K562 (cell line): Measurements from ENCODE around the gene METTL23. TPM values are rescaled to one million over a fixed set of nuclear protein-coding genes. Genes with fewer than 3 reads are reported as not detected.

Experiments
- CC2D1A ChIP-seq: fragments of 450-650 bp; IDR thresholded peaks from 2 replicates; pipeline ENCODE4 v1.6.1; 2017; ENCODE audit warnings: mild to moderate bottlenecking
- CHD1 ChIP-seq: fragments of 200-600 bp; sonication (generic); IDR thresholded peaks from one replicate; pipeline ENCODE4 v1.6.1; 2012; ENCODE audit warnings: mild to moderate bottlenecking, moderate library complexity, low read length, inconsistent platforms
- ELF4 ChIP-seq: fragments of 450-650 bp; formaldehyde crosslinking; IDR thresholded peaks from 2 replicates; pipeline ENCODE4 v1.4.0; 2022; ENCODE audit warnings: missing genetic modification characterization
- MCM3 ChIP-seq: fragments of 450-650 bp; IDR thresholded peaks from 2 replicates; pipeline ENCODE4 v1.6.1; 2016
- MTF1 ChIP-seq: fragments of 250-450 bp; sonication (Bioruptor Pico); IDR thresholded peaks from 2 replicates; pipeline ENCODE4 v1.9.0; 2021; ENCODE audit warnings: moderate library complexity, mild to moderate bottlenecking, inconsistent platforms, borderline replicate concordance
- SAP30 ChIP-seq: fragments of 200-600 bp; sonication (generic); IDR thresholded peaks from 2 replicates; pipeline ENCODE4 v1.6.1; 2012; ENCODE audit warnings: borderline replicate concordance, low read depth, mild to moderate bottlenecking, moderate library complexity, low read length, control low read depth, inconsistent platforms; ENCODE audit not compliant: insufficient read depth, poor library complexity, severe bottlenecking
- SMARCB1 ChIP-seq: IDR thresholded peaks from 2 replicates; pipeline ENCODE4 v1.6.1; 2011; ENCODE audit warnings: improper control_type of control experiment, low read depth; ENCODE audit not compliant: insufficient read length
- SREBF2 ChIP-seq: sonication (generic); formaldehyde crosslinking; IDR thresholded peaks from 2 replicates; pipeline ENCODE4 v1.4.0; 2020; ENCODE audit warnings: mild to moderate bottlenecking, missing genetic modification reagents
- SRSF3 ChIP-seq: fragments of 200-400 bp; formaldehyde crosslinking; IDR thresholded peaks from 2 replicates; pipeline ENCODE4 v1.6.1; 2016; ENCODE audit warnings: mild to moderate bottlenecking, low read length, moderate library complexity; ENCODE audit not compliant: insufficient read depth
- polyA plus RNA-seq, 8 experiments: library from polyadenylated mRNA; depleted of rRNA in 4 of 8; stranded (reverse) in 5 of 8; unstranded in 3 of 8; fragments of >200 nt; fragmentation: Nextera tagmentation in 2 of 8; fragmentation: Illumina TruSeq in 1 of 8; extraction: Ambion mirVana in 2 of 8; extraction: Trizol in 1 of 8; gene quantifications; 2 replicates each; pipeline versions ENCODE4 v1.2.1 to v1.2.3, GENCODE V29; 2011 to 2014; ENCODE audit warnings: inconsistent platforms in 1 of 8, missing spikeins in 1 of 8
- total RNA-seq, 7 experiments: library from RNA; depleted of rRNA in 6 of 7; stranded (reverse); fragments of >200 nt in 6 of 7; fragmentation: Illumina TruSeq in 2 of 7; extraction: Trizol in 2 of 7; gene quantifications; 2 replicates each; pipeline versions ENCODE4 v1.2.1 to v1.2.3, GENCODE V29; 2011 to 2021; ENCODE audit warnings: low replicate concordance in 1 of 7
- TF ChIP-seq, protein P1 (sequence below): fragments of 200-600 bp; sonication (generic); IDR thresholded peaks from one replicate; pipeline ENCODE4 v1.6.1; 2012; ENCODE audit warnings: mild to moderate bottlenecking, low read depth, low read length, inconsistent platforms
- TF ChIP-seq, protein P2 (sequence below), 2 experiments: fragments of 450-650 bp in 1 of 2; sonication (generic) in 1 of 2; formaldehyde crosslinking; conservative IDR thresholded peaks; 2 replicates each; pipeline versions ENCODE4 v1.4.0 to v1.8.1; 2020 to 2022; ENCODE audit warnings: mild to moderate bottlenecking in 1 of 2, missing genetic modification reagents in 1 of 2
- TF ChIP-seq, protein P3 (sequence below): fragments of 450-650 bp; IDR thresholded peaks from one replicate; pipeline ENCODE4 v1.6.1; 2018; ENCODE audit warnings: mild to moderate bottlenecking, moderate library complexity; ENCODE audit not compliant: partially characterized antibody

The METTL23 gene
- total and polyA plus RNA-seq, 9 of the 15 experiments (the other 6 are each of a cell fraction or from before 2014, with no cell fraction given) = 29.4 to 67.3 (median 41.6) TPM

DNA sequence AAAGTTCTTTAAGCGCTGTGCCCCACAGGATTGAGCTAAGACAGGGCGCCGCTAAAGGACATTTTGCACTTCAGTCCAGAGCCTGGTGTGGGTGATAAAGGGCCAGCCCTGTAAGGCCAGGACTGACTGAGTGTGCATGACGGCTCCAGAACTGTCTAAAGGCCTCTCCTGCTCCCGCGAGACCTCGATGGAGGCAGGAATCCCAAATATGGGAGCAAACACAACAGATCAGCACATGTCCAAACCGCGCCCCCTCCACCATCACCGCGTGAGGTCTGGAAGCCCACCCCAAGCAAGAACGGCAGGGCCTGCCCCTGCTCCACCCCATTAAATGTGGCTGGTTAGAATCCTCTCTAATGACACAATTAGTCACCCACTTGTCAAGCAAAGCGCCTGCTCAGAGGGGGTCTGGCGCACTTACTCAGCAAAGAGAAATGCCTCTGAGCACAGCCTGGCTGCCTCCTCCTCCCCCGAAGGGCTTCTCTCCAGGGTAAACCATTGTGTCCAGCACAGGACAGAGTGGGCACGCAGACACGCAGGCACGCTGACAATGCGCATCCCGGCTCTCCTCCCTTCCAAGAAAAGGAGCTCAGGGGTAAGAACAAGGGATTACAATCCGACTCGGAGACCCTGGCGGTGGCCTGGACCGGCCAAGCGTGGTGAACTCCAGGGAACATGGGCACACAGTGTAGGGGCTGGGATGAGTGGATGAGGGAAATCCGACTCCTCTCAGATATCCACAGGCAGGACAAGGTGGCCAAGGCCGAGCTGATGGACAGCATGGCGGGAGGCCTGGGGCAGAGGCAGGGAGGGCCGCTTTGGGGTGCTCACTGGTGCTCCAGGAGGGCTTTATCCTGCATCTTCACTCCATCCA, 17.3 kb upstream of the METTL23 start (continued):
- TF ChIP-seq, protein P1, sequence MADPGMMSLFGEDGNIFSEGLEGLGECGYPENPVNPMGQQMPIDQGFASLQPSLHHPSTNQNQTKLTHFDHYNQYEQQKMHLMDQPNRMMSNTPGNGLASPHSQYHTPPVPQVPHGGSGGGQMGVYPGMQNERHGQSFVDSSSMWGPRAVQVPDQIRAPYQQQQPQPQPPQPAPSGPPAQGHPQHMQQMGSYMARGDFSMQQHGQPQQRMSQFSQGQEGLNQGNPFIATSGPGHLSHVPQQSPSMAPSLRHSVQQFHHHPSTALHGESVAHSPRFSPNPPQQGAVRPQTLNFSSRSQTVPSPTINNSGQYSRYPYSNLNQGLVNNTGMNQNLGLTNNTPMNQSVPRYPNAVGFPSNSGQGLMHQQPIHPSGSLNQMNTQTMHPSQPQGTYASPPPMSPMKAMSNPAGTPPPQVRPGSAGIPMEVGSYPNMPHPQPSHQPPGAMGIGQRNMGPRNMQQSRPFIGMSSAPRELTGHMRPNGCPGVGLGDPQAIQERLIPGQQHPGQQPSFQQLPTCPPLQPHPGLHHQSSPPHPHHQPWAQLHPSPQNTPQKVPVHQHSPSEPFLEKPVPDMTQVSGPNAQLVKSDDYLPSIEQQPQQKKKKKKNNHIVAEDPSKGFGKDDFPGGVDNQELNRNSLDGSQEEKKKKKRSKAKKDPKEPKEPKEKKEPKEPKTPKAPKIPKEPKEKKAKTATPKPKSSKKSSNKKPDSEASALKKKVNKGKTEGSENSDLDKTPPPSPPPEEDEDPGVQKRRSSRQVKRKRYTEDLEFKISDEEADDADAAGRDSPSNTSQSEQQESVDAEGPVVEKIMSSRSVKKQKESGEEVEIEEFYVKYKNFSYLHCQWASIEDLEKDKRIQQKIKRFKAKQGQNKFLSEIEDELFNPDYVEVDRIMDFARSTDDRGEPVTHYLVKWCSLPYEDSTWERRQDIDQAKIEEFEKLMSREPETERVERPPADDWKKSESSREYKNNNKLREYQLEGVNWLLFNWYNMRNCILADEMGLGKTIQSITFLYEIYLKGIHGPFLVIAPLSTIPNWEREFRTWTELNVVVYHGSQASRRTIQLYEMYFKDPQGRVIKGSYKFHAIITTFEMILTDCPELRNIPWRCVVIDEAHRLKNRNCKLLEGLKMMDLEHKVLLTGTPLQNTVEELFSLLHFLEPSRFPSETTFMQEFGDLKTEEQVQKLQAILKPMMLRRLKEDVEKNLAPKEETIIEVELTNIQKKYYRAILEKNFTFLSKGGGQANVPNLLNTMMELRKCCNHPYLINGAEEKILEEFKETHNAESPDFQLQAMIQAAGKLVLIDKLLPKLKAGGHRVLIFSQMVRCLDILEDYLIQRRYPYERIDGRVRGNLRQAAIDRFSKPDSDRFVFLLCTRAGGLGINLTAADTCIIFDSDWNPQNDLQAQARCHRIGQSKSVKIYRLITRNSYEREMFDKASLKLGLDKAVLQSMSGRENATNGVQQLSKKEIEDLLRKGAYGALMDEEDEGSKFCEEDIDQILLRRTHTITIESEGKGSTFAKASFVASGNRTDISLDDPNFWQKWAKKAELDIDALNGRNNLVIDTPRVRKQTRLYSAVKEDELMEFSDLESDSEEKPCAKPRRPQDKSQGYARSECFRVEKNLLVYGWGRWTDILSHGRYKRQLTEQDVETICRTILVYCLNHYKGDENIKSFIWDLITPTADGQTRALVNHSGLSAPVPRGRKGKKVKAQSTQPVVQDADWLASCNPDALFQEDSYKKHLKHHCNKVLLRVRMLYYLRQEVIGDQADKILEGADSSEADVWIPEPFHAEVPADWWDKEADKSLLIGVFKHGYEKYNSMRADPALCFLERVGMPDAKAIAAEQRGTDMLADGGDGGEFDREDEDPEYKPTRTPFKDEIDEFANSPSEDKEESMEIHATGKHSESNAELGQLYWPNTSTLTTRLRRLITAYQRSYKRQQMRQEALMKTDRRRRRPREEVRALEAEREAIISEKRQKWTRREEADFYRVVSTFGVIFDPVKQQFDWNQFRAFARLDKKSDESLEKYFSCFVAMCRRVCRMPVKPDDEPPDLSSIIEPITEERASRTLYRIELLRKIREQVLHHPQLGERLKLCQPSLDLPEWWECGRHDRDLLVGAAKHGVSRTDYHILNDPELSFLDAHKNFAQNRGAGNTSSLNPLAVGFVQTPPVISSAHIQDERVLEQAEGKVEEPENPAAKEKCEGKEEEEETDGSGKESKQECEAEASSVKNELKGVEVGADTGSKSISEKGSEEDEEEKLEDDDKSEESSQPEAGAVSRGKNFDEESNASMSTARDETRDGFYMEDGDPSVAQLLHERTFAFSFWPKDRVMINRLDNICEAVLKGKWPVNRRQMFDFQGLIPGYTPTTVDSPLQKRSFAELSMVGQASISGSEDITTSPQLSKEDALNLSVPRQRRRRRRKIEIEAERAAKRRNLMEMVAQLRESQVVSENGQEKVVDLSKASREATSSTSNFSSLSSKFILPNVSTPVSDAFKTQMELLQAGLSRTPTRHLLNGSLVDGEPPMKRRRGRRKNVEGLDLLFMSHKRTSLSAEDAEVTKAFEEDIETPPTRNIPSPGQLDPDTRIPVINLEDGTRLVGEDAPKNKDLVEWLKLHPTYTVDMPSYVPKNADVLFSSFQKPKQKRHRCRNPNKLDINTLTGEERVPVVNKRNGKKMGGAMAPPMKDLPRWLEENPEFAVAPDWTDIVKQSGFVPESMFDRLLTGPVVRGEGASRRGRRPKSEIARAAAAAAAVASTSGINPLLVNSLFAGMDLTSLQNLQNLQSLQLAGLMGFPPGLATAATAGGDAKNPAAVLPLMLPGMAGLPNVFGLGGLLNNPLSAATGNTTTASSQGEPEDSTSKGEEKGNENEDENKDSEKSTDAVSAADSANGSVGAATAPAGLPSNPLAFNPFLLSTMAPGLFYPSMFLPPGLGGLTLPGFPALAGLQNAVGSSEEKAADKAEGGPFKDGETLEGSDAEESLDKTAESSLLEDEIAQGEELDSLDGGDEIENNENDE = no peak
- TF ChIP-seq SMARCB1 (no peak), ELF4 (CRISPR knock-in tag) (no peak), CC2D1A (no peak), CHD1 (no peak), MCM3 (no peak), SAP30 (peak; percentile 68), SREBF2 (CRISPR knock-in tag) (no peak), MTF1 (CRISPR knock-in tag) (no peak), SRSF3 (no peak)
- TF ChIP-seq, protein P2, sequence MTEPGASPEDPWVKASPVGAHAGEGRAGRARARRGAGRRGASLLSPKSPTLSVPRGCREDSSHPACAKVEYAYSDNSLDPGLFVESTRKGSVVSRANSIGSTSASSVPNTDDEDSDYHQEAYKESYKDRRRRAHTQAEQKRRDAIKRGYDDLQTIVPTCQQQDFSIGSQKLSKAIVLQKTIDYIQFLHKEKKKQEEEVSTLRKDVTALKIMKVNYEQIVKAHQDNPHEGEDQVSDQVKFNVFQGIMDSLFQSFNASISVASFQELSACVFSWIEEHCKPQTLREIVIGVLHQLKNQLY (CRISPR knock-in tag; conservative IDR thresholded peaks at IDR 0.05) = no peak
- TF ChIP-seq, protein P3, sequence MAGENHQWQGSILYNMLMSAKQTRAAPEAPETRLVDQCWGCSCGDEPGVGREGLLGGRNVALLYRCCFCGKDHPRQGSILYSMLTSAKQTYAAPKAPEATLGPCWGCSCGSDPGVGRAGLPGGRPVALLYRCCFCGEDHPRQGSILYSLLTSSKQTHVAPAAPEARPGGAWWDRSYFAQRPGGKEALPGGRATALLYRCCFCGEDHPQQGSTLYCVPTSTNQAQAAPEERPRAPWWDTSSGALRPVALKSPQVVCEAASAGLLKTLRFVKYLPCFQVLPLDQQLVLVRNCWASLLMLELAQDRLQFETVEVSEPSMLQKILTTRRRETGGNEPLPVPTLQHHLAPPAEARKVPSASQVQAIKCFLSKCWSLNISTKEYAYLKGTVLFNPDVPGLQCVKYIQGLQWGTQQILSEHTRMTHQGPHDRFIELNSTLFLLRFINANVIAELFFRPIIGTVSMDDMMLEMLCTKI = no peak
